Lower leg skin (tissue), 3 donors: ENCODE measurements around the gene UBA3.

Experiments used
- POLR2A ChIP-seq, 2 donors: fragments of 450-650 bp; IDR thresholded peaks; one replicate each; pipeline ENCODE4 v1.6.1; 2016 to 2017; ENCODE audit warnings: antibody characterized with exemption in 2 of 2, mild to moderate bottlenecking in 1 of 2, moderate library complexity in 1 of 2
- TF ChIP-seq, protein P1 (sequence below), 3 donors: fragments of 450-650 bp; IDR thresholded peaks; one replicate each; pipeline ENCODE4 v1.5.1; 2016; ENCODE audit warnings: antibody characterized with exemption in 3 of 3, mild to moderate bottlenecking in 3 of 3, moderate library complexity in 2 of 3

DNA sequence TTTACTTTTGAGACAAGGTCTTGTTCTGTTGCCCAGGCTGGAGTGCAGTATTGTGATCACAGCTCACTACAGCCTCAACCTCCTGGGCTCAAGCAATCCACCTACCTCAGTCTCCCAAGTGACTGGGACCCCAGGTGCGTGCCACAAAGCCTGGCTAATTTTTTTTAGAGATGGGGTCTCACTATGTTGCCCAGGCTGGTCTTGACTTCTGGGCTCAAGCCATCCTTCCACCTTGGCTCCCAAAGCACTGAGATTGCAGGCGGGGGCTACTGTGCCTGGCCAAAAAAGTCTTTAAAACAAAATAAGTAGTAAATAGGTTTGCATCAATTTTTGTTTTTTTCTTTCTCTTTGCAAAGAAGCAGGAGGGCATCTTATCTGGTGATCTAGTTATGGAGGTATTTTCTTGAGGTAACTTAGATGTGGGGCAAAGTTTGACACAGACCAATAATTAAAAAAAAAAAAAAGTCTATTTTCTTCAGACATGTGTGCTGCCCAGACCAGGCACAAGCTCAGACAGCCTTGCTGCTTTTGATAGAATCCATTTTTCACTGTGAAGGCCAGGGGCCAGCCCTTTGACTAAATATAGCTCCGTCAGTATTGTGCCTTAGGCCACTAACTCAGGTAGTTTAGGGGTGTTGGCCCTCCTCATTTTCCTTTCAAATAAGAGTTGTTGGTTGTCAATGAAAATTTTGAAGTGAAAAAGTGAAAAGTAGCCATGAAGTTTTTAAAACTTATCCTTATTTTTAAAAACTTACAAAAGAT is 7.0 kb upstream of the UBA3 start:
- TF ChIP-seq POLR2A (IDR thresholded peaks at IDR 0.05) = no peak
- TF ChIP-seq, protein P1, sequence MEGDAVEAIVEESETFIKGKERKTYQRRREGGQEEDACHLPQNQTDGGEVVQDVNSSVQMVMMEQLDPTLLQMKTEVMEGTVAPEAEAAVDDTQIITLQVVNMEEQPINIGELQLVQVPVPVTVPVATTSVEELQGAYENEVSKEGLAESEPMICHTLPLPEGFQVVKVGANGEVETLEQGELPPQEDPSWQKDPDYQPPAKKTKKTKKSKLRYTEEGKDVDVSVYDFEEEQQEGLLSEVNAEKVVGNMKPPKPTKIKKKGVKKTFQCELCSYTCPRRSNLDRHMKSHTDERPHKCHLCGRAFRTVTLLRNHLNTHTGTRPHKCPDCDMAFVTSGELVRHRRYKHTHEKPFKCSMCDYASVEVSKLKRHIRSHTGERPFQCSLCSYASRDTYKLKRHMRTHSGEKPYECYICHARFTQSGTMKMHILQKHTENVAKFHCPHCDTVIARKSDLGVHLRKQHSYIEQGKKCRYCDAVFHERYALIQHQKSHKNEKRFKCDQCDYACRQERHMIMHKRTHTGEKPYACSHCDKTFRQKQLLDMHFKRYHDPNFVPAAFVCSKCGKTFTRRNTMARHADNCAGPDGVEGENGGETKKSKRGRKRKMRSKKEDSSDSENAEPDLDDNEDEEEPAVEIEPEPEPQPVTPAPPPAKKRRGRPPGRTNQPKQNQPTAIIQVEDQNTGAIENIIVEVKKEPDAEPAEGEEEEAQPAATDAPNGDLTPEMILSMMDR (IDR thresholded peaks at IDR 0.05) = no peak
